GM12872 (cell line): ENCODE measurements around the gene ABI2.
A peak's percentile ranks its signal among the peaks of the same experiment; 100 is the strongest.

Source experiments
- TF ChIP-seq, protein P1 (sequence below): IDR thresholded peaks from 3 replicates; pipeline ENCODE4 v1.5.1; 2011; ENCODE audit warnings: low read depth, mild to moderate bottlenecking, low read length, moderate library complexity; ENCODE audit not compliant: insufficient read depth

Gene ABI2

GRCh38 chr2:203469546-203469945, 141.4 kb downstream of the ABI2 start:
- TF ChIP-seq, protein P1, sequence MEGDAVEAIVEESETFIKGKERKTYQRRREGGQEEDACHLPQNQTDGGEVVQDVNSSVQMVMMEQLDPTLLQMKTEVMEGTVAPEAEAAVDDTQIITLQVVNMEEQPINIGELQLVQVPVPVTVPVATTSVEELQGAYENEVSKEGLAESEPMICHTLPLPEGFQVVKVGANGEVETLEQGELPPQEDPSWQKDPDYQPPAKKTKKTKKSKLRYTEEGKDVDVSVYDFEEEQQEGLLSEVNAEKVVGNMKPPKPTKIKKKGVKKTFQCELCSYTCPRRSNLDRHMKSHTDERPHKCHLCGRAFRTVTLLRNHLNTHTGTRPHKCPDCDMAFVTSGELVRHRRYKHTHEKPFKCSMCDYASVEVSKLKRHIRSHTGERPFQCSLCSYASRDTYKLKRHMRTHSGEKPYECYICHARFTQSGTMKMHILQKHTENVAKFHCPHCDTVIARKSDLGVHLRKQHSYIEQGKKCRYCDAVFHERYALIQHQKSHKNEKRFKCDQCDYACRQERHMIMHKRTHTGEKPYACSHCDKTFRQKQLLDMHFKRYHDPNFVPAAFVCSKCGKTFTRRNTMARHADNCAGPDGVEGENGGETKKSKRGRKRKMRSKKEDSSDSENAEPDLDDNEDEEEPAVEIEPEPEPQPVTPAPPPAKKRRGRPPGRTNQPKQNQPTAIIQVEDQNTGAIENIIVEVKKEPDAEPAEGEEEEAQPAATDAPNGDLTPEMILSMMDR, result no peak

DNA sequence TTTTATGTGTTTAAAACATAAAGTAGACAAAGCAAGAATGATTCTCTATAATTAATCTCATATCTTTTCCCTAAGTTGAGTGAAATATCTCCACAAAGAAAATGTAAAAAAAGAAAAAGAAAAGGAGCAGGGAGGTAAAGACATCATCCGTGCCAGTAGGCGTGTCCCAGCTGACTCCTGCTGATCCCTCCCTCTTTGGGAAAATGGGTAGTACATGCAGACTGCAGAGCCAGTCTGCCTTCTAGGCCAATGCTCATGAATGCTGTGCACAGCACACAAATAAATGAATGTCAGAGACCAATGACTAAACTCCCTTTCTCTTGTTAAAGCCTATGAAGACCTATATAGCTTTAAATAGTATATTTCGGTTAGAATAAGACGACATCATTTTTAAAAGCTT, 142.2 kb downstream of the ABI2 start:
- TF ChIP-seq, protein P1, result no peak

- TF ChIP-seq, protein P1, result no peak
Measured at GRCh38 chr2:203471323-203471722, 143.1 kb downstream of the ABI2 start.

DNA sequence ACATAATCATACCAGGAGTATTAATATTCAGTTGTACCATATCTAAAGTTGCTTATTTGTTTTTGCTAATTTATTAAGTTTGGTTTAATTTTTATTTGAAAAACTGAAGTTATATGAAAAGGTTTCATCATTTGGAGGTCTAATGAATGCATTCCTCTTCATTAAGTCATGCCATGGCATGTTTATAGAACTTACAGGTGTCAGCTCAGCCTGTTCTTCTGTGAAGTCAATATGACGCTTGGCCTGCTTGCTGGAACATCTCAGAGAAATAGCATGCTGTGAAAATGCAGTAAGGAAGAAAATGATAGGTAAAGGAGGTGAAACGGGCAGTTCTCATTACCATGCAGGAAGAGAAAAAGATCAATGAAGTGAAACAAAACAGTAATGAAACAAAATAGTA, 148.7 kb downstream of the ABI2 start:
- TF ChIP-seq, protein P1, result no peak

DNA sequence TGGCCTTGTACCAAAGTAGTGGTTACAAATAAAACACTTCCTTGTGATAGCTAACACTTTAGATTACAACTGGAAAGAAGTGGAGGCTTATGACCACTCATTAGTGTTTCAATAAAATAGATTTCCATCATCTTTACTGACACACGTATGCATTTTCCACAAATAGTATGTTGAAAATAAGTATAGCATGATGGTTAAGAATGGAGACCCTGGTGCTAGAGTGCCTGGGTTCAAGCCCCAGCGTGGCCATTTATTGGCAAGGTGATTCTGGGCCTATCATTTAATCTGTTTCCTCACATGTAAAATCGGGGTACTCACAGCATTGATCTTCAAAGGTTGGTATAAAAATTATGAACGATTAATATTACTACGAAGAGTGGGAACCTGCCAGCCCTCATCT, 152.4 kb downstream of the ABI2 start:
- TF ChIP-seq, protein P1, result no peak

GRCh38 chr2:203484266-203485112, 156.3 kb downstream of the ABI2 start:
- TF ChIP-seq, protein P1, result peak; percentile 91

GRCh38 chr2:203489531-203489930, 161.3 kb downstream of the ABI2 start:
- TF ChIP-seq, protein P1, result no peak
